K562 (cell line): Measurements from ENCODE around the gene ZEB2. TPM values are rescaled to one million over a fixed set of nuclear protein-coding genes. Genes with fewer than 3 reads are reported as not detected.

Source experiments
- ATF3 ChIP-seq, 2 experiments: fragments of 450-650 bp in 1 of 2; sonication (generic) in 1 of 2; formaldehyde crosslinking in 1 of 2; IDR thresholded peaks in 1 of 2; conservative IDR thresholded peaks in 1 of 2; 2 replicates each; pipeline versions ENCODE4 v1.6.1 to v1.8.1; 2016 to 2023; ENCODE audit warnings: mild to moderate bottlenecking in 2 of 2, moderate library complexity in 2 of 2, inconsistent platforms in 1 of 2, missing genetic modification reagents in 1 of 2
- ATF4 ChIP-seq: fragments of 450-650 bp; formaldehyde crosslinking; IDR thresholded peaks from 2 replicates; pipeline ENCODE4 v1.4.0; 2022; ENCODE audit warnings: mild to moderate bottlenecking, moderate library complexity
- CTBP1 ChIP-seq: fragments of 450-650 bp; IDR thresholded peaks from 2 replicates; pipeline ENCODE4 v1.6.1; 2016; ENCODE audit warnings: borderline replicate concordance
- DEAF1 ChIP-seq: fragments of 450-650 bp; formaldehyde crosslinking; IDR thresholded peaks from 2 replicates; pipeline ENCODE4 v1.4.0; 2020; ENCODE audit warnings: mild to moderate bottlenecking, moderate library complexity
- FOXP4 ChIP-seq: sonication (generic); formaldehyde crosslinking; IDR thresholded peaks from 2 replicates; pipeline ENCODE4 v1.8.0; 2022; ENCODE audit warnings: mild to moderate bottlenecking, missing genetic modification reagents, borderline replicate concordance
- HDAC8 ChIP-seq: fragments of 450-650 bp; IDR thresholded peaks from 2 replicates; pipeline ENCODE4 v1.6.1; 2016; ENCODE audit warnings: mild to moderate bottlenecking, missing genetic modification characterization, moderate library complexity, missing compliant biosample characterization
- HOXB6 ChIP-seq: fragments of 250-450 bp; sonication (Bioruptor Pico); IDR thresholded peaks from 2 replicates; pipeline ENCODE4 v1.5.1; 2022; ENCODE audit warnings: mild to moderate bottlenecking, borderline replicate concordance
- MAFF ChIP-seq: IDR thresholded peaks from 2 replicates; pipeline ENCODE4 v1.6.1; 2012; ENCODE audit warnings: low read length, improper control_type of control experiment
- NFIC ChIP-seq: fragments of 450-650 bp; IDR thresholded peaks from 2 replicates; pipeline ENCODE4 v1.6.1; 2017; ENCODE audit warnings: mild to moderate bottlenecking, inconsistent platforms
- NFRKB ChIP-seq: fragments of 450-650 bp; IDR thresholded peaks from 2 replicates; pipeline ENCODE4 v1.6.1; 2016; ENCODE audit warnings: low read depth
- RBM22 ChIP-seq: fragments of 200-400 bp; formaldehyde crosslinking; IDR thresholded peaks from 2 replicates; pipeline ENCODE4 v1.6.1; 2018; ENCODE audit warnings: low read length, low read depth; ENCODE audit not compliant: poor library complexity, severe bottlenecking
- RBM25 ChIP-seq: fragments of 200-400 bp; formaldehyde crosslinking; IDR thresholded peaks from 2 replicates; pipeline ENCODE4 v1.6.1; 2018; ENCODE audit warnings: low read length, low read depth, moderate library complexity; ENCODE audit not compliant: severe bottlenecking
- SUPT5H ChIP-seq: fragments of 450-650 bp; IDR thresholded peaks from 2 replicates; pipeline ENCODE4 v1.6.1; 2016
- TOE1 ChIP-seq, 2 experiments: fragments of 450-650 bp in 1 of 2; sonication (generic) in 1 of 2; formaldehyde crosslinking in 1 of 2; IDR thresholded peaks; 2 replicates each; pipeline versions ENCODE4 v1.7.1 to v1.8.0; 2016 to 2022; ENCODE audit warnings: borderline replicate concordance in 2 of 2, mild to moderate bottlenecking in 2 of 2, antibody characterized with exemption in 1 of 2, inconsistent platforms in 1 of 2, low read depth in 1 of 2, missing genetic modification reagents in 1 of 2, moderate library complexity in 1 of 2
- U2AF1 ChIP-seq: fragments of 200-400 bp; formaldehyde crosslinking; optimal IDR thresholded peaks from 2 replicates; pipeline ENCODE3; 2017; ENCODE audit warnings: mild to moderate bottlenecking, low read depth, low read length, moderate library complexity
- ZBTB43 ChIP-seq: sonication (generic); formaldehyde crosslinking; IDR thresholded peaks from 2 replicates; pipeline ENCODE4 v1.8.0; 2023; ENCODE audit warnings: mild to moderate bottlenecking, missing genetic modification reagents
- ZNF174 ChIP-seq: fragments of 250-450 bp; sonication (Bioruptor Pico); IDR thresholded peaks from 2 replicates; pipeline ENCODE4 v1.4.0; 2020; ENCODE audit warnings: mild to moderate bottlenecking
- ZNF197 ChIP-seq: fragments of 200-800 bp; sonication (Bioruptor generic); IDR thresholded peaks from 2 replicates; pipeline ENCODE4 v1.6.1; 2016; ENCODE audit warnings: low read depth, missing genetic modification characterization, missing compliant biosample characterization
- ZNF644 ChIP-seq: fragments of 200-800 bp; sonication (Bioruptor generic); IDR thresholded peaks from 2 replicates; pipeline ENCODE4 v1.6.1; 2016; ENCODE audit warnings: low read depth, missing genetic modification characterization, missing compliant biosample characterization
- polyA plus RNA-seq, 8 experiments: library from polyadenylated mRNA; depleted of rRNA in 4 of 8; stranded (reverse) in 5 of 8; unstranded in 3 of 8; fragments of >200 nt; fragmentation: Nextera tagmentation in 2 of 8; fragmentation: Illumina TruSeq in 1 of 8; extraction: Ambion mirVana in 2 of 8; extraction: Trizol in 1 of 8; gene quantifications; 2 replicates each; pipeline versions ENCODE4 v1.2.1 to v1.2.3, GENCODE V29; 2011 to 2014; ENCODE audit warnings: inconsistent platforms in 1 of 8, missing spikeins in 1 of 8
- total RNA-seq, 7 experiments: library from RNA; depleted of rRNA in 6 of 7; stranded (reverse); fragments of >200 nt in 6 of 7; fragmentation: Illumina TruSeq in 2 of 7; extraction: Trizol in 2 of 7; gene quantifications; 2 replicates each; pipeline versions ENCODE4 v1.2.1 to v1.2.3, GENCODE V29; 2011 to 2021; ENCODE audit warnings: low replicate concordance in 1 of 7

ZEB2 gene
- total and polyA plus RNA-seq, 9 of the 15 experiments (the other 6 are each of a cell fraction or from before 2014, with no cell fraction given) = 15.1 to 113 (median 72.3) TPM

GRCh38 chr2:144370937-144371584 lies 148.9 kb downstream of the ZEB2 start (continued):
- no peak for TF ChIP-seq ATF4 (CRISPR knock-in tag)
- no peak for TF ChIP-seq RBM25
- TF ChIP-seq ZBTB43 (CRISPR knock-in tag) = no peak
- no peak for TF ChIP-seq HOXB6 (CRISPR knock-in tag)
- TF ChIP-seq DEAF1 (CRISPR knock-in tag) = no peak
- no peak for TF ChIP-seq U2AF1
- 0 out of 2 replicates have a peak, but pooled peaks have one; percentile 73 for TF ChIP-seq ZNF197
- peak; percentile 28; the same call in 1 of the 2 replicates for TF ChIP-seq NFIC
- TF ChIP-seq SUPT5H = no peak
- TF ChIP-seq RBM22 = no peak
- TF ChIP-seq ZNF174 (CRISPR knock-in tag) = no peak
- TF ChIP-seq NFRKB = peak; percentile 56; the same call in 1 of the 2 replicates
- no peak for TF ChIP-seq HDAC8 (tag)
- 0 out of 2 replicates have a peak, but pooled peaks have one; percentile 44 for TF ChIP-seq ATF3 (IDR thresholded peaks at IDR 0.05)
- TF ChIP-seq ATF3 (CRISPR knock-in tag; conservative IDR thresholded peaks at IDR 0.05) = no peak
- TF ChIP-seq ZNF644 (tag) = no peak
- no peak for TF ChIP-seq MAFF
- no peak for TF ChIP-seq CTBP1
- TF ChIP-seq FOXP4 (CRISPR knock-in tag) = no peak
- TF ChIP-seq TOE1 (IDR thresholded peaks at IDR 0.05; ENCODE audit: borderline replicate concordance) = no peak
- TF ChIP-seq TOE1 (CRISPR knock-in tag; IDR thresholded peaks at IDR 0.05; ENCODE audit: borderline replicate concordance, low read depth) = no peak
